T-helper 1 cell (primary cell): ENCODE measurements around the gene ADCY5.
A peak's percentile ranks its signal among the peaks of the same experiment; 100 is the strongest.

Experiments used
- DNase-seq, 5 donors: peaks; one replicate each; pipeline ENCODE4 v3.0.0-alpha.2; 2012 to 2020

Gene ADCY5

DNA sequence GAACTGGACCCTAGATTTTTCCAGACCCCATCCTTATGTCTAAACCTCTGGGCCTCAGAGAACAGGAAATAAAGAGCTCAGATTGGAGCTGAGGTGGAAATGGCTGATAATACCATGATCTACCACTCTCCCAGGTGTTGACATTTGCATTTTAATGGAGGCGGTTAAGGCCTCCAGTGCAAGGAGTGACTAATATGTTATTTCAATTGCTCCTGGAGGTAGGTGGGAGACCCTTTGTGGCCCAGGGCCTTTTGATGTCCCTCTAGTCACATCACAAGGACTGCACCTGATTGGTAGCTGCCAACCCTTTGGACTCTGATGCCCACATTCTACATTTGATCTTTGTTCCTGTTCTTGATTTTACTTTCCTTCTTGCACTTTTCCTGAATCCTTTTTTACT is 9.0 kb upstream of the ADCY5 start:
- no peak for DNase-seq

DNA sequence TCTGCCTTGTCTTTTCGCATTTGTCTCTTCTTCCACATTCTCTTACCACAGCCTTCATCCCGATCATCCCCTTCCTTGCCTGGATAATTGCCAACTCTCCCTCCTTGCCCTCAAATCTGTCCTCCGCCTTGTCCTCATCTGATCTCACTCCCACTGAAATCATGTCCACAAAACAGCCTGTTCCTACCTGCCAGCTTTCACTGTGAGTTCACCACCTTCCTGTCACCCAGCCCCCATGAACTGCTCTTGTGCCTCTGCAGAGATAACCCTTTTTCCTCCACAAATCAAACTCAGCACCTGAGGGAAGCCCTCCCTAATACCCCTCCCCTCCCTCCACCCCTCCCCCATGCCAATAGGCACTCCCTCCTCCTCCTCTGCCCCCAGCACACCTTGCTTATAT is 4.8 kb upstream of the ADCY5 start:
- no peak for DNase-seq

DNA sequence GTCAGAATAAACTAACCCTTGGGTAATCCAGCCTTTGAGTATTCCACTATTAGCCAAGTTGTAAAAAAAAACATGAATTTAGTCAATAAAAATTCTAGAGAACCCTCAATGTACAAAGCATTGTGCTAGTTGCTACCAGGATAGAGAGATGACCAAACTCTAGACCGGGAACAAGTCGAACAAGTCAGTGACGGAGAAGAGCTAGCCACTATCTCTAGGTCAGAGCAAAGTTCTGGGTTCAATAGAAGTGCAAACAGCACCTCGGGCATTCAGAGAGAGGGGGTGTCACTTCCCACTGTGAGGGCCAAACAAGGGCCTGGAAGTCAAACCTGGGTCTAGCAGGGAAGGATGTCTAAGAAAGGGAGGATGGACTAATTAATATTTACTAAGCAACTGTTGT is 2.3 kb upstream of the ADCY5 start:
- no peak for DNase-seq

DNA sequence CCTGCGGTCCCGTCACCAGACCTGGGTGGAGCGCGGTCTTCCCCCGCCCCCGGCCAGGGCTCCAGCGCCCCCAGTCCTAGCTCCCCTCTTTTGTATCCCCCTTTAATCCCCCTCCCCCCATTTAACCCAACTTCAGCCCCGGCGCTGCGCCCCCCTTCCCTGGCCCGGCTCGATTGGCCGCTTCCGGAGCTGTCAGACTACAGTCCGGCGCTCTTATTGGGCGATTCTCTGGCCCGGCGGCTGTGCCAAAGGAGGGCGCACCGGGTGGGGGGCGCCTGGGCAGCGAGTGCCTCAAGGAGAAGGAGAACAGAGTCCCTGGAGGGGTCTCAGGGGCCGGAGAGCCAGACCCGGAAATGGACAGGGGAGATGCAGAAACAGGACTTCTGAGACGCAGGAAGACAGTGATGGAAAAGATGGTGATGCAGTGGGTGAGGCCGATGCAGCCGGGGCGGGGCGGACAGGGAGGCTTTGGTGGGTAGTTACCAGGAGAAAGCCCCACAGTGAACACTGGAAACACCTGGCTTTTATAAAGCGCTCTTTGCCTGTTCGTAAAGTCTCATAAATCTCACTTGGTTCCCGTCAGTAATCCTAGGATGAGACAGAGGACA is 1.2 kb upstream of the ADCY5 start:
- DNase-seq = no peak

DNA sequence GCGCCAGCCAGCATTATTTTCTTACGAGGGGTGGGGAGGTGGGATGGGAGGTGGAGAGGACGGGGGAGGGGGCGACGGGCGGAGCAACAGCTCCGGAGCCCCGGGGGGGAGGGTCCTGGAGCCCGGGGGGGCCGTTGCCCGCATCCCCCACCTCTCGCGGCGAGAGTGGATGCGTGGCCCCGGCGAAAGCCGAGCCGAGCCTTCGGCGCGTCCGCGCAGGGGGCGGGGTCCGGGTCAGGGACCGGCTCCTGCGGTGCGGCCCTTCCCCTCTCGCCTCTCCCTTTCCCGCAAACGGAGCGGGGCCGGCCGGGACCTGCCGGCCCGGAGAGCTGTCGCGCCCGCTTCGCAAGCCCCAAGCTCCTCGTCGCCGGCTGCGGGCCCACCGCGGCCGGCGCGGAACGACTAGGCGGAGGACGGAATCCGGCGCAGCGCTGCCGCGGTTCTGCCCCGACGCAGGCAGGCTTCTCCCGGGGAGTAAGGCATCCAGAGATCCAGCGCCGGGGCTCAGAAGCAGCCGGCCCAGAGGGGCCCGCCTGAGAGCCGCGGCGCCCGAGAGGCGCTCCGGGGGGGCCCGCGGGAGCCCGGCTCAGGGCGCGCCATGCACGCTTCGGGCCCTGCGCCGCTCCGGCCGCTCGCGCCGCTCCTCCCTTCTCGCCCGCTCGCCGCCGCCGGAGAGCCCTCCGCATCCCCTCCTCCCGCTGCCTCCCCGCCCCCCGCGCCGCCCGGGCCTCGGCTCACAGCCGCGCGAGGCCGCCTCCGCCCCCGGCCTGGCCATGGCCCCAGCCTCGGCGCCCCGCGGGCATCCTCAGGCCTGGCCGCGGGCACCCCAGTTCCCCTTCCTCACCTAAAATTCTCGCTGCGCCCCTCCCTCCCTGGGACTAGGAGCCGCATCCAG is 459 bp upstream of the ADCY5 start:
- DNase-seq = peak in 1 of 5 donors; percentile 3

DNA sequence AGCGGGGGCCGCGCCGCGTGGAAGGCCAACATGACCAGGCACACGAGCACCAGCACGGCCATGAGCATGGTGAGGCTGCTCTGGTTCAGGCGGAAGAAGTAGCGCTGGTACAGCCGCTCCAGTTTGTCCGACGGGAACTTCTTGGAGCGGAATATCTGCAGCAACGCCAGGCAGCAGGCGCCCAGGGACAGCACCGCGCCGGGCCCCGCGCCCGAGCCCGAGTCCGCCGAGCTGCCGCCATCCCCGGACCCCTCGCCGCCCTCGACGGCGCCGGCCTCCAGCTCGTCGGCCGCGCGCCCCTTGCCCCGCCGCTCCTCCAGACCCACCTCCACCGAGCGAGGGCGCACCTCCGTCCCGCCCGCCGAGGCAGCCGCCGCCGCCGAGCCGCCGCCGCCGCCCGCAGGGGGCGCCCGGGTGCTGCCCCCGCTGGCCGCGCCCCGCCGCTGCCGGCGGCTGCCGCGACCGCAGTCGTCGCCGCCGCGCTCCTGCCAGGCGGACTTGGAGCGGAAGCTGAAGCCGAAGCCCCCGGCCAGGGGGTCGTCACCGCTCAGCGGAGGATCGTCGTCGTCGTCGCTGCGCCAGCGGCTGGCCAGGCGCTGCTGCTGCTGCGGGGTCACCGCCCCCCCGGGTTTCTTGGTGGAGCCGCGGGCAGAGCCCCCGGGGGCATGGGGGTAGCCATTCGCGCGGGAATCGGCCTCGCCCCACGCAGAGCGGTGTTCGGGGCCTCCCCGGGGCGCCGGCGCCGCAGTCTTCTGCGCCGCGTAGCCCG is 957 bp downstream of the ADCY5 start:
- DNase-seq = peak in 3 of 5 donors; percentile 11 to 42 (median 16)

DNA sequence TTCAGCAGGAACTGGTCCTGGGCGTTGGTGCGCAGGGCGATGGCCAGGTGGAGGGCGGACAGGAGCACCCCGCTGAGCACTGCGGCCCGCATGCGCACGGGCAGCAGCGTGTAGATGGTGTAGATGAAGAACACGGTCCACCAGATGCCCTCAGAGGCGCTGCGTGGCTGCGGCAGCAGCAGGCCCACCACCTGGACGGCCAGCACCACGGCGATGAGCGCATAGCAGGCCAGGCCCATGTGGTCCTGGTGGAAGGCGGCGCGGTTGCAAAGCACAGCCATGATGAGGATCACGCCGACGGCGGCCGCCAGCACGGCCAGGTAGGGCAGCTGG is 1.5 kb downstream of the ADCY5 start:
- DNase-seq = no peak

DNA sequence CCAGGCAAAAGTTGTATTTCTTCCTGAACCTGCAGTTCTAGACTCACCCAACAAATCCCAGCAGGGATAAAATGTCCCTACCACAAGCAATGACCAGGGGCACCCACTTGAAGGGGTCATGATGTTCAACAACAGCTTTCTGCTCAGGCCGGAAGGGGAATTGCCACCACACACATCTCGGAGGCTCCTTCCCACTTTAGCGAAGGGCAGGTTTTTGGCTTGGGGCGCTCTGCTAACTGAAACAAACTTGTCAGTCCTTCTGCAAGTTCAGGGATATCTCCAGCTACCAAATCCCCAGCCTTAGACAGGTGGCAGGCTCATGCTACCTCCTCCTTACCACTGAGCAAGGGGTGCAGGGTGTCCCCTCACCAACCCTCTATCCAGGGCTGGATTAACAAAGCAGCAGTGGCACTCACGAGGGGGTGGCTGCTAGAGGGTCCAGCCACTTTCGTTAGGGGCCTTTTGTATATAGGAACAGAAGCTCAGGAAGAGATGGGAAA is 2.2 kb downstream of the ADCY5 start:
- no peak for DNase-seq

DNA sequence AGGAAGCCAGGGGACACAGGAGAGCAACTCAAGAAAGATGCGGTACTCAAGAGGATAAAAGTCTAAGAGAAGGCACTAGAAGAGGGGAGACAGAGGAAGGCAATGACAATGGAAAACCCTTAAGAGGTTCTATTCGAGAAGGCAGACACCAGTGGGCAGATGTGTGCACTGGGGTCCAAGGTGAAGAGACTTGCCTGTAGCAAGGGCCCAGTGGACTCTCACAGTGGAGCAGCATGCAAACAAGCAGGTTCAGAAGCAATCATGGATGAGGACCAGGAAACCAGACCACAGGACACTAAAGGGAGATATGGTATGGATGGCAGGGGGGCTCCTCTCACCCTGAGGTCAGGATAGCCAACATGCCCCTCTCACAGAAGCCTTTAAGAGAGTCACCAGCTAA is 2.7 kb downstream of the ADCY5 start:
- no peak for DNase-seq

DNA sequence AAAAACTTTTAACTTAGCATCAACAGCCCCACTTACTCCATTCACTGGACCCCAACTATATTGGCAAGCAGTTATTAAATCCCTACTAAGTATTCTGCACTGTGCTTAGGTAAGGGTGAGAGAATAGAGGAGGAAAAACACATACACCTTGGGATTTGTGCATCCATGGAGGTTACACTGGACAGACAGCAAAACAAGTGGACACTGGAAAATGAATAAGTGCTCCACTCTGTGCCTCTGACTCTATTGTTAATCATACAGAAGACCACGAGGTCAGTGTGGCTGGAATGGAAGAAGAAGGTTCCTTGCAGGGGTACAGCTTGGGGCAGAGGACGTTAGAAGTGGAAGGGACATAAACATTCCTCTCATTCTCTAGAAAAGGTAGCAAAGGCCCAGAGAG is 3.2 kb downstream of the ADCY5 start:
- no peak for DNase-seq

DNA sequence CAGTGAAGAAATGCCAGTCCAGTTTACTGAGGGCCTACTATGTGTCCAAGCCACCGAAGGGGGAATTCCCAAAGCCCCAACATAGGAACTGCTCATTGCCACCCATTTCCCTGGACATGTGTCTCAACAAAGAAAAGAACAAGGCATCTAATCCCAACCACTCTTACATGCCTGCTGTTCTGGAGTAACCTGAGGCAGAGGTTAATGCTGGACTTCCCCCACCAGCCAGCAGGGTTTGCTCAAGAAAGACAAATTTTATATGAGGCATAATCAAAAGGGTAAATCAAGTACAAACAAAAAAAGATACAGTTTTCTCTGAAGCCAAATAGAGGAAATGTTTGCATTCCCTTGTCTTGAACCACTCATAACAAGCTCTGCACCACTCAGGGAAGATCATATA is 4.1 kb downstream of the ADCY5 start:
- no peak for DNase-seq

DNA sequence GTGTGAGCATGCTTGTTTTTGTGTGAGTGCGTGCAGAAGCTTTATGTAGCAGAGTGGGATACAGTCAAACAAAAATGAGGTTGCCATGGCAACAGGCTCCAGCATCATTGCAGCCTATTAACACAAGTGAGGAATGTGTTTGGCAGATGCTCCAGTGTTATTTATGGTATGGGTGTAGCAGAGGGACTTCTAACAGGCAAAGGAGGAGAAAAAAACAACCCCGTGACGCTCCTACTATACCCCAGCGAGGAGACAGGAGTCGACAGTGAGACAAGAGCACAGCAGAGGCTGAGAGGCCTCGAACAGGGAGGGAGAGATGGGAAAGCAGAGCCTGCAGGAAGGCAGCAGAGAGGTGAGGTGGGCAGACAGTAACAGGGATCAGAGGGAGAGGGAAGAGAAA is 4.9 kb downstream of the ADCY5 start:
- no peak for DNase-seq

DNA sequence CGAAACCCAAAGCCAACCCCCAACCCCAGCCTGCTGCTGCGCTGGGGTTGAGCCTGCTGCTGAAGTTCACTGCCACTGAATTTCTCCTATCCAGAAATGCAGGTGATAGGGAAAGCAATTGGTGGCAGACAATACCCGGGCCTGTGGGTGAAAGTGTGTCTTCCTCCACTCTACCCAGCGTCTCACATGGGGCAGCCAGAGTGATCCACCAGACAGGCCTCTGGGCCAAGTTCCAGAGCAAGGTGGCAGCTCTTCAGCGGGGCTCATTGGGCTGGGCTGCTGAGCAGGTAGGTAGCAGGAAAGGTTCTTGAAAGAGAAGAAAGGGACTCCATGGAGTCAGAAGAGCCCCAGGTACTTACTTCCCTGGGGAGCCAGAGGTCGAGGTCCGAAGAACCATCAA is 6.0 kb downstream of the ADCY5 start:
- no peak for DNase-seq

DNA sequence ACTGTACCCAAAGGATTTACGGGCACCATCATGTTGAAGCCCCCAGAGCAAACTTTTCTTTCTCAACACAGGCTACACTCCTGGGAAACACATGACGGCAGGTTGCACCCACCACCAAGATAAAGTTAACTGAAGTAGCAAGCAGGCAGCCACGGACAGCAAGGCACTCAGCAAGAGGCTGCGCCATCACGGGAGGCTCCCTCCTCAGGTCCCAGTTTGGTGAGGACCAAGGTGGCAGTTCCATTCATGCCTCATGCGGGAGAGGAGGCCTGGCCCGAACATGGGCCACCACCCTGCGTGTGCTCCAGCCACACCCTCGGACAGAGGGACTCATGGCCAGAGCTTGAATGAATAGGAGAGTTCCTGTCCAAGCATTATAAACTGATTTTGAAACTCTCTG is 6.8 kb downstream of the ADCY5 start:
- DNase-seq = no peak

DNA sequence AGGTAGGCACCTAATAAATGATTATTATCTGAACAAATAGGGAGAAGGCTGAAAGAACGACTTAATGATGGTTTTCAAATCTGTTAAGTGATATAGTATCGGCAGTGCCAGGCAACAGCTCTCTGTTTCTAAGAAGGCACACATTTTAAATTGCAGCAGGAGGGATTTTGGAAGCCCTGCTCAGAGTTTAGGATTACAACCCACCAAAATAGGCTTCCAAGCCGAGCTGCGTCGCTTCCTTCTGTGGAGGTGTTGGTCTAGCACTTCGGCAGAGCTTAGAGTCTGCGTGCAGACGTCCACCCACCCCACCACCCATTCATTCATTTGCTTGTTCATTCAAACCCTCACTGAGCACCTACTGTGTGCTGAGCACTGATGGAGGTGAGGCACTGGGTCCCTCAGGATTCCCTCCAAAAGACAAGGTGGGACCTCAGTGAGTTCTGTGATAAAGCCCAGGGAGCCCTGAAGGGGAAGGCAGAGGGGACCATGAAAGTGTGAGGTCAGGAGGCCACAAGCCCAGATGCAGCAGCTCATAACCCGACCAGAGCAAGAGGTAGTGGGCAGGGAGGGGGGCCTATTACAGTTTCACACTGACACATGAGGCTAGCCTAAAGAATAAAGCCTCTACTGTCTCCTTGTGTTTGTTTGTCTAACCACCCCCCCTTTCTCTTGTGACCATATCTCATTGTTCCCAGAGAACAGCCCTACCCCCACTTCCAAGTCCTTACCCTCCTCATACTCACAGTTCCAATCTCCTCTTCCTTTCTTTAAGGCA is 8.9 kb downstream of the ADCY5 start:
- no peak for DNase-seq

DNA sequence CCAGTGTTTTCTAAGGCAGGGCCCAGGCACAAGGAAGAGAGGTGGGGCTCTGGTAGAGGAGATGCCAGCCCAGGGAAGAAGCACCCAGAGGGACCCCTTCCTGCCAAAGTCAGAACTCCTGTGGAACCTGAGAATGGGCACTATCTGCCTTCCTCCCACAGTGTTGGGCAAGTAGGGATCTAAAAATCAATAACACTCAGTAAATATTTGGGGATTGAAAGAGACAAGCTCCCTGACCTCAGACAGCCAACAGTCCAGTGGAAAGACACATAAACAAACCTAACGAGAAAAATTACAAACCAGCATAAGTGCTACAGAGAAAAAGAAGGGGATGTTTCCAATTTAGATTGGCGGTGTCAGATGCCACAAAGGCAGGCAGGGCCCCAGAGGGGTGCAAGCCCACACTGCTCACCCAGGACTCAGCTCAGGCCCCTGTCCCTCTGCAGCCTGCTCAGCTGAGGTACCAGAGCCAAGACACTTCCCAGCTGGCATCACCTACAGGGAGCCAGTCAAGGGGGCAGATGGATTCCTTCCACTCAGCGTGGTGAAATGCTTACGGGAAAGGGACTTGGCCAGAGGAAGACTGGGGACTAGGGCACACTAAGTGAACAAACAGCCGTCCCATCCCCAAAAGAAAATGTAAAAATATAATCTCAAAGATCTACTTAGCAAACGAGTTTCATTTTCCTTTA is 15.9 kb downstream of the ADCY5 start:
- no peak for DNase-seq

DNA sequence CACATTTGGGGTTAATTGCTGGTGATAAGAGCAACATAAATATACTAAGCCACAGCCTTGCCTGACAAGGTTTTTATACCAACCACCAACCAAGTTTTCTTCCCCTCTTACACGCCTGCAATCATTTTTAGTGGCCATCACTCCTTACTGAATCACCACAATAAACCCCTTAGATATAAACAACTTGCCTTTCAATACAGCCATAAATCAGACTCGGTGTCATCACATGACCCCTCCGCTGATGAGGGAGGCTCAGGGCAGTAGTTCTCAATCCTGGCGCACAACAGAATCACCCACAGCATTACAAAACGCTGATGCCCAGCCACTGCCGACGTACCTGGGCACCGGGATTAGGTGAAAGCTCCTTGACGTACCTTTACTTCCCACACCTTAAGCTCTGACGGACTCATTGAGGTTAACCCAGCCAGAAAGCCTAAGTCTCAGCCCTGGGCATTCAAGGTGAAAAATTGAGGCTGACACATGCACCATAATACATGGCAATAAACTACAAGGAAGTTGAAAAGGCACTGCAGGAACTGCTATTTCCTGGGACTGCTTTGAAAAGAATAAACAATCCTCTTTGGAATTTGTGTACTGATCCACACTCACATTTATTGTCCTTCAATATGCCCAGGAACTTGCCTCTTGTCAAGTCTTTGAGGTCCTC is 17.1 kb downstream of the ADCY5 start:
- DNase-seq = no peak

DNA sequence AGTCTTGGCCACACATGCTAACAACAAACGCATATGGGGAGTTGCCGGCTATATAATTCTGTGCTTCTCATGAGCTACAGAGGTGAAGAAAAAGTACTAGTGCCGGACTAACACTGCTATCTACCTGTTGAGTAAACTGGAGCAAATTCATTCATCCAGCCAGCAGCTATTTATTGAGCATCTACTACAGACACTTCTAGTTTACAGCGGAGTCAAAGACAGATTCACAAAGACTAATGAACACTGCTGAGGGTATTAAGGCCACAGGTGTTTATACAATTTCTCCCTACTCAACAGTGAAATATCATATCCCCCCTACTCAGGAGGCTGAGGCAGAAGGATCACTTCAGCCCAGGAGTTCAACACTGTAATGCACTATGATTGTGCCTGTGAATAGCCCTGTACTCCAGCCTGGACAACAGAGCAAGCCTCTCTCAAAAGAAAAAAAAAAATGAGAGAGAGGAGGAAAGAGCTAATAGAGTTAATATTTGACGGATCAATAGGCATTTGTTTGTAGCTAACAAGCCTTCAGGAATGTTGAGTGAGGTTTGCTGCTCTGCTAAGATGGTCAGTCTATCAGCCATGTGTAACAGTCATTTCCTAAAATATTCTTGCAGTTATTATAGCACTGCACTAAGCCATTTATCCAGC is 17.8 kb downstream of the ADCY5 start:
- no peak for DNase-seq

DNA sequence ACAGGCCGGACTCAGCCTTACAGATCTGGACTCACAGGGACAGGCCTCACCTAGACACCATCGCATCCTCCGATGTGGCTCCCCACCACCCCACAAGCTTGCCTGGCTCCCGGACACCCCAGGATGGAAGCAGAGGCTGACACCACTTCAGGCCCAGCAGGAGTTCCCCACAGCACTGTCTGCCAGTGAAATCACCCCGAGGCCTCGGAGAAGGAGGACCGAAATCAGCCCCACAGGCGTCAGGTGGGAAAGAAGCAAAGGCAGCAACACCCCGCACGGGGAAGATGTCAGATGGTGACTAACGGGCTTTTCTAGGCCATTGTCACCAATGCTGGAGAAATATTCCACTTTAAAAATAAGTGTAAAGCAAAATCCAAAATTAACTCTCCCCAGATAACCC is 18.6 kb downstream of the ADCY5 start:
- no peak for DNase-seq

DNA sequence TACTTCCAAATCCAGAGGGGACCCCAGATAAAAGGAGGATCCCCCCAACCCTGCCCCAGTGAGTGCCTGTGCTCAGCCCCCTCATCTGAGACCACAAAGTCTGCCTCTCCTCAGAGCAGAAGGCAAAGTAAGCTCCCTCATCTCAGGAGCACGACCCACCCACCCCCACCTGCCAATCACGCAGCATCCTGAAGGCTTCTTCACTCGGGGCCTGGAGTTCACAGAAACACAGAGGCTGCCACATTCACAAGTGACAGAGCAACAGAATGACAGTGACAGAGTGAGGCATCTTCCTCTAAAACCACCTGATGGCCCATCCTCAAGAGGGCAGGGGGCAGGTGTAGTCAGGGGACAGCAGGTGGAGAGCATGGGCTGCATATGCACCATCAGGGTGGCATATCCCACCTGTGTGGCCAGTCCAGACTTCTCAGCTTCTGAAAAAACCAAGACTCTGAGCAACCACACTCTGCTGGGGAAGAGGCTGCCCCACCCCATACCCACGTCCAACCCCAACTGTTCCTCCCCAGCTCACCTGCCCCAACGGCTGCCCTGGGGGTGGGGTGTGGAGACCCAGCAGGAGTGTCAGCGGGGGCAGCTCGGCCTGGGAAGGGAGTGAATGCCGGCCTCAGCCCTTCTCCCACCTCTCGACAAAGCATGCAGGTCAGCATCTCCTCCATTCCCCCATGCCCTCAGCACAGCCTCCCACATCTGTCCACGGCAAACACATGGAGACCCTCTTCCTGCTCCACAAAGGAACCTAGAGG is 19.3 kb downstream of the ADCY5 start:
- no peak for DNase-seq
